ENCODE data around the gene ERC2.
"Not testable (repeated sequence)": the region's sequence is repeated elsewhere in the genome, so short reads cannot be mapped to it uniquely, and the experiment has no call there.

The ERC2 gene

DNA sequence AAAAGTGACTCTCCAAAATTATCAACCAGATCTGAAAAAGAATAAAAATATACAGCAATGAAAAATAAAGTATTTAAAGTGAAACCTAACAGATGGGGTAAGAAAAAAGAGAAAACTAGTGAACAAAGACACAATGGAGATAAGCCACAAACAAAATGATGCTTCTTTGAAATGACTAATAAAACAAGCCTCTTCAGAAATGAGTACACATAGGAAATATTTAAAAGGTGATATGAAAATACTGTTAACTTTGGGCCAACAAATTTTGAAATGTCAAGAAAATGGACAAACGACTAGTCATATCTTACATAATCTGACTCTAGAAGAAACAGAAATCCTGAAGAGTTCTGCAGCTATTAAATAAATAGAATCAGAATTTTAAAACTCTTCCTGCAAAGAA, 164.2 kb downstream of the ERC2 start:
- DNase-seq = no peak

DNA sequence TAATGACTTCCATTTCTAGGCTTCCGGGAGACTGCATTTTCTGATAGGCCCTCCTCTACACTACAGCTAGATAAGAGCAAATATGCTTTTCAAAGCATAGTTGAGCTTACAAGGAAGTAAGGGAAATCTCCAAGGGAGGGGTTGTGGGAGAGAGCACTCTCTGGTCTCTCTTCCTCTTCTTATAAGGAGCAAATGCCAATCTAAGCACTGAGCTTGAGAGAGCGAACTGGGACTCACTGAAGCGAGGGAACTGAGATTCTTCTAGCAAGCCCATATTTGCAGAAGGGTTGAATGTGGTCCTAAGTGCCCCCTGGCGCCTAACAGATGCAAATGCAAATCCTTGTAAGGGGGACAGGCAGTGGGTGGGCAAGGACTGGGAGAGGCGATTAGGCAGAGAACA, 164.8 kb downstream of the ERC2 start:
- DNase-seq = no peak

DNA sequence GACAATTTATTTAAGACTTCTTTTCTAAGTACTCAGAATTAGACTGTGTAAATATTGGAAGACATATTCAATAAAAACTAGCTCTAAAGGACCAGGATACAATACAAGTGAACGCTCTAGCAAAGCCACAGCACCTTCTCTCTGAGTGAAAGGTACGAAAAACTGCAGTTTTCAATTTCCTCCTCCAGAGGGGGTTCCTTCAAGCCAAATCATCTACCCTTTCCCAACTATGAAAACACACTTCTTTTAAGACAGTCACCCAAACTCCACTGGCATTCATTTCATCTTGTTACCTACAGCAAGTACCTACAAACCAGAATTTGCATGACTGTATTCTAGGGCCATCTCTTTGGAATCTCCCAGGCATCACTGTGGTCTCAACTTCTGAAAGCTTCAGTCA, 165.8 kb downstream of the ERC2 start:
- no peak for DNase-seq

DNA sequence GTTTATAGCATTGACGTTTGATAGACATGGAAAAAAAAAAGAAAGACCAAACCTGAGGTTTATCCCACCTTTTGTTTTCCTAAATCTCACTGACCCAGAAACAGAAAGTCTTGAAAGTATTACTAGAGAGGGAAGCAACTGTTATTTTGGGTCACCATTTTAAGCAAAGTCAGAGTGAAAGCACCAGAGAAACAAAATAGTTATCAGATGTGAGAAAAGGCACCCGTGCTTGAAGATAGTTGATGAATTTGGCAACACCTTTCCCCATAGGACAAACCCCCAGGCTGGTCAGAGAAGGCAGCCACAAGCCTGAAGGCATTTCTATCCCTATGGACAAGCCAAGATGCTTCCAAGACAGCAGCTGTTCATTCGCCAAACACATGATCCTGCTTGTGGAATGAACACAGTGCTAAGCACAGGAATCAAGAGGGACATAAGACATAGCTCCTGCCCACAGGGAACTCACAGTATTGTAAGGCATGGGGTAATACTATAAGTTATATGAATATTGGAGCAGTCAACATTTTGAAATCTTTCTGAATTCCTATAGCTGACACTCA, 170.9 kb downstream of the ERC2 start:
- DNase-seq = no peak

DNA sequence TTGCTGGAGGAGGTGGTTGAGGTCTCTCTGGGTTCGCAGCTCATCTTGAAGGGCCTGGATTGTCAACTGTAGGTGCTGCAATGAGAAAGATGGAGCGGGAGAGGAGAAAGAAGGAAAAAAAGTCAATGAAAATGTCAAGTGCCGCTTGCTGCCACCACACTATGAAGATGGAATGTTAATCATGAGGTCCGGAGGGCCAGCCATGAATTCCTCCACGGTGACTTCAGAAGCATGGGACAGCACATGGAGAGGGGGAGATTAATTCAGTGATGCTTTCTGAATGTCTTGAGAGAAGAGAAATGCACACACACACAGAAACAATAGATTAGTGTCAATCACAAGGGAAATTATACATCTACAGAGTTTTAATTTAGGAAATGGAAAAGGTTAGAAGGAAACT, 171.9 kb downstream of the ERC2 start:
- DNase-seq = no peak

DNA sequence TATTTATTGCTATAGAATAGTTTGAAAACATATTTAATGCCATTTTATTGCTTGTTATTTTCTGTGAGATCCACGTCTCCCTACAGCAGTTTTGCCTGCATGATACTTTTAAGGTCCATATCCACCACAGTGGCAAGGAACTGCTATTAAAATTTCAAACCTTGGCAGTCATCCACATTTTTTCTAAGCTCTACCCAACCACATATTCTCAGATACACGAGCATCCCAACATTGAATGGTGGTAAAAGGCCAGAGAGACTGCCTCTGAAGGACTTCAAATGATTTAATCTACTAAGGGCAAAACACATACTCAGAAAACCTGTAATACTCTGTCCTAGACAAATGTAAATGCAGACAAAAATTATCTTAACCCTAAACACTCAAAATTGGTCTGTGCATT, 173.1 kb downstream of the ERC2 start:
- DNase-seq = no peak

DNA sequence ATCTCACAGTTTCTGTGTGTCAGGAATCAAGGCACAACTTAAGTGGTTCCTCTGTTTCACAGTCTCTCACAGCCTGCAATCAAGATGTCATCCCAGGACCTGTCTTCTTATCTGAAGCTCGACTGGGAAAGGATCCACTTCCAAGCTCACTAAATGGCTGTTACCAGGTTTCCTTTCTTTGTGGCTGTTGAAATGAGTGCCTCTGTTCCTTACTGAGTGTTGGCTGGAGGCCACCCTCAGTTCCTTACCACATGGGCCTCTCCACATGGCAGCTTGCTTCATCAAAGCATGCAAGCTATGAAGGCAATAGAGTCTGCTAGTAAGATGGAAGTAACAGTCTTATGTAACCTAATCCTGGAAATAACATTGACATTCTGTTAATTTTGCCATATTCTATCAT, 174.0 kb downstream of the ERC2 start:
- DNase-seq = no peak

DNA sequence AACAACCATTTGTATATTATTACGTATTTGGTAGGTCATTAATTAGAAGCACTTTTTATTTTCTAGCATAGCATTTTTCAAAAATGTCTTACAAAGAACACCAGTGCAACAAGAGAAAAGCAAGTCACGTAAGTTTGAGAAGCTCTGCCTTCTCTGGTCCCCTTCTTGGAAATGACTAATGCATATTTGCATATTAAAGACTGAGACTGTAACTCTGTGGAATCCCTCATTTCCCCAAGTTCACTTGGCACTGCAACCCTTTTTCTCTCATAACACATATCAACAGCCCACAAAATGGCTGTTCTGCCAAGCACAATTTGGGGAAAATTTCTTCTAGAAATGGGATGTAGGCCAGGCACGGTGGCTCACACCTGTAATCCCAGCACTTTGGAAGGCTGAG, 176.3 kb downstream of the ERC2 start:
- no peak for DNase-seq

DNA sequence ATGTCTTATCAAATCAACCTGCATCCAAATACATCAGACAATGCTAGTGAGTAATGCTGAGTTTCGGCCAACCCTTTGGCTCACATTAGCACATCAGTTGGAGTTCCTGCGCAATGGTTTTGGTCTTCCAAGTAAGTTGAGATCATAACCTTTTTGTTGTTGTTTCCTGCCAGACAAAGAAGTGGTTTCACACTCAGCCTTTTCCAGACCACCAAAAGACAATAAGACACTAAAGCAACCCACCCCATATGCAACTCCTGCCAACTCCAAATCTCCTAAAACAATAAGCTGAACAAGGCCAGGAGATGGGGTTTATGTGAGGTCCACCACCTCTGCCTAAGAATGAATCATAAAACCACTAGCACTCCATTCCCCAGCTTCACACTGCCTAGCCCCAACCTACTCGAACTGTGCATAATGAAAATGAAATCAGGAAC, 177.0 kb downstream of the ERC2 start:
- no peak for DNase-seq

DNA sequence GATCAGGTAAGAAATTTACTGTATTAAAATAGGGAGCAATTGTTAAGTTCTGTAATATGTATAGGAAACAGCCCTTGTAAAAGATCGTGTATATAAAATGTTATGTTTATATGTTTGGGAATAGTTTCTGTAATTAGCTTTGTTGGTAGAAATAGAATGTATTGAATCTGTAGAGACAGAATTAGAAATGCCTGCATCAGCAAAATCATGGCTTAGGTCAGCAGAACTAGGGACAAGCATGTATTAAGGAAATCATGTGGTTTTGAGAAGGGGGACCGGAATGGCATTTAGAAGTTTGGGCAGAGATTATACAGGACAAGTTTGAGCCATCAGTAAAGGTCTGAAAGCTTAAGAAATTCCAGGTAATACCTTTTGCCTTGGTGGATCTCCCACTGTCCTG, 177.9 kb downstream of the ERC2 start:
- no peak for DNase-seq

DNA sequence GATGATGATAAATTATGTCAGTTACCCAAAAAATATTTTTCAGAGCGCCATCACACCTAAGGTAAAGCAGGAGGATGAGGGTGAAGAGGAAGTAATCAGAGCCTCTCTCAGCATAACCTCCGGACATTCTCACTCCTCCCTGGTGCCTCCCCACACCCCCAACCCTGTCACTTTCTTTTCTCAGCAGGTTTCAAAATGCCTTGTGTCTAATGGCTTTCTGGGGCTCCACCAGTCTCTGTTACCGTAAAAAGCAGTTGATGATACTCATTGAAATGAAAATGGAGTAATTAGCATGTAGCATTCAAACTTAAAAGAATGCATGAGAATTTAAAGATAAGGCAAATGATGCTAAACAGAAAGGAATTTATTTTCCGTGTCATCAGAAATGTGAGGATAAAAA, 180.0 kb downstream of the ERC2 start:
- no peak for DNase-seq

DNA sequence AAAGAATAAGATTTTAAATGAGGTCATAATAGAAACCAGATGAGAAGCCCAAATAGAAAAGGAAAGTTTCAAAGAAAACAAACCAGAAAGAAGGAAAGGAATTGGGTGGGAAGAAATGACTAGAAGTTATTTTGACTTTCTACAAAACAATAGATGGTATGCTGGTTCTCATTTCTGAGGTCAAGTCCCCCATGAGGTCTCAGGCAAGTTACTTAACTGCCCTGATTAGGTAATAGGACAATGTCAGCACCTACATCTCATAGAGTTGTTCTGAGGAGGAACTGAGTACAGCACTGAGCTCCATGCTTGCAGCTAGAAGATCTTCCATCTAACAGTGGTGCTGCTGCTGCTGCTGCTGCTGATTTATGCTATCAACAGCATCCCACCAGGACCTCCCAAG, 185.9 kb downstream of the ERC2 start:
- DNase-seq = no peak

DNA sequence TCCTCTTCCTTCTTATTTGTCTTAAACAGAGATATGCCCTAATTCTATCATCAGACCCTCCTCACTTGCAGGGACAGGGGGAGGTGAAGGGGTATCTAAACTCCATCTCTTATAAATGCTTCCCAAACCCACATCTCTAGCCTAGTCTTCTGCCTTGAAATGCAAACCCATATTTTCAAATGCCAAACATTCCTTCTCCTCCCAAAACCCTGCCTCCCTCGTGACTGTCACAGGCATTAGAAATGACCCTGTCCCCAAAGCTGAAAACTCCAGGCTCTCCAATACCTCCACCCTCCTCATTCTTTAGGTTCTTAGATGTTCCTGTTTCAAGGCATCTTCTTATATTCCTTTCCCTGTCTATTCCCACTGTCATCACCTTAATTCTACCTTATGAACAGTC, 191.0 kb downstream of the ERC2 start:
- DNase-seq = no peak

DNA sequence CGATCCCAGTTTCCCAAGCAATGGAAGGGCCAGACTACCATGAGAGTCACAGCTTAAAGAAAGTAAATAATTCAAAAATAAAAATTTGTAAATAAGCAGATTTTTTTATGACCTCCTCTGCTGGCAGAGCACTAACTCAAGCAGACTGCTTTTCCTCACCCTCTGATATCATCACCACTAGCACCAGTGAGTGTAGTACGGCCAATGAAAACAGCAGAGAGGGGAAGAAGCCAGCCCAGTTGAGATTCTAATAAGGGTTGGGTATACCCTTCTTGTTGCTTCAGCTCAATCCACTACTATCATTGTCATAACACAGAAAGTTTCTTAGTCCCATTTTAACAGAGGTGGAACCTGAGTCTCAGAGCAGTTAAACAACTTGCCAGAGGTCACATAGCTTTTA, 193.1 kb downstream of the ERC2 start:
- no peak for DNase-seq

DNA sequence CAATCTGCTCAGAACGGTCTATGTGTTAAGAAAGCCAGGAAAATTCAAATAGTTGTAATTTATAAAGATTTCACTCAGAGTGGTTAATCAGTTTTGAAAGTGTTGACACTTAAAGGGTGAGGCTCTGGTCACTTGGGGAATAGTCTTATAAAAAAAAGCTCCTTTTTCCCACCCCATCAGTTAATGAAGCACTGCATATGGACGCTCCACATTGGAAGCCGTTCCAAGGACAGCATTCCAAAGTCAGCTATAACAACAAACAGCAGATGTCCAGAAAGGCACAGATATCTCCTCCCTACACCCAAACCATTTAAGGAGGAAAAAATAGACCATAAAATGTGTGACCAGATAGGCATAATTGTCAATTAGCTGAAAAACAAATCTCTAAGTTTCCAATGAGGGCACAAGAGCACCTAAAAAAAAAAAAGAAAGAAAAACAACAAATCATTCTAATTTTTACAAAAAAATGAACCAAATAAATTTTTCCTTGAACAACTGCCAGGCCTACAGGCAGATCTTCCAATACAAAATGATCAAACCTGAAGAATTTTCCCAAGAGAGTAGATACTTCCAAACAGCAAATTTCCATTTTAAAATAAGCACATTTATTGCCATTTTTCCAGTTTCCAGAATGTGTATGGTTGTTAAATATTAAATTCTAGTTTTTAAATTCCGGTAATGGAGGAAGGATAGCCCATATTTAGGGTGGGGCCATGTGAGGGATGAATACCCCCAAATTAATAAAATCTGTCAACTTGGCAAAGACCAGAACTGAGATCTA, 198.3 kb downstream of the ERC2 start:
- no peak for DNase-seq

DNA sequence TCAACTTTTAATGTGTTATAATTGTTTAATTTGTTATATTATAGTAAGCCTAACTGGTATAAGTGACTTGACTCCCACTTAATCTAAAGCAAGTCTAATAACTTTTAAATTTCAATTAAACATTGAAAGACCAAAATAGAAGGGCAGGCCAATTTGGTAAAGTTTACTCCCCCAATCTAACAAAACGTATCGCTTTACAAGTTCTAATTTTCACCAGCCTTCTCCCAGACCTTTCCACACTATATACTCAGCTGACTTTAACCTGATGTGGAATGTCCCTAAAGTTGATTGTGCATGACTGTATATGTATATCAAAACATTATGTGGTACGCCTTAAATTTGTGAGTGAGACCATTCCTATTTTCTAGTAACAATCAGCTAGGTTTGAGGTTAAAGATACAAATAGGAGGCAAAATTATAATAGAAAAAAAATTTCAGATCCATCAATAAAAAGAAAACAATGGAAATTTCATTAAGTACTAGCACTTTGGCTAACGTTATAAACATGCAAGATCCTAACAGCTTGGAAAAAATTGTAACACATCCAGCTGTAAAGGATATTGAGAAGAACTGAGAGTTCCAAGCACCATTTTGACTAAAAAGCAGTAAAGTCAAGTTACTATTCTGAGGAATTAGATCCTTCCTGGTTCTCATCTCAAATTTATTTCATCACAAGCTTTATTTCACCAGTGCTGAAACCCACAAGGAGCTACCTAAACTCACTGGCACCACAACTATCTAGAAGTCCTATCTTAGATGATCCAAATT, 199.5 kb downstream of the ERC2 start:
- DNase-seq = no peak

DNA sequence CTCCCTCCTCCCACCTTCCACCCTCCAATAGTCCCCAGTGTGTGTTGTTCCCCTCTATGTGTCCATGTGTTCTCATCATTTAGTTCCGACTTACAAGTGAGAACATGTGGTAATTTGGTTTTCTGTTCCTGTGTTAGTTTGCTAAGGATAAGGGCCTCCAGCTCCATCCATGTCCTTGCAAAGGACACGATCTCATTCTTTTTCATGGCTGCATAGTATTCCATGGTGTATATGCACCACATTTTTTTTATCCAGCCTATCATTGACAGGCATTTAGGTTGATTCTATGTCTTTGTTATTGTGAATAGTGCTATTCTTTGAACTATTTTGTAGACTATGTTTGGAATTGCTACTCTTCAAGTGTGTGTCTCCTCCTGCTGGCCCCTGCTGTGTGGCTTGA, 206.4 kb downstream of the ERC2 start:
- not testable (repeated sequence) for DNase-seq

DNA sequence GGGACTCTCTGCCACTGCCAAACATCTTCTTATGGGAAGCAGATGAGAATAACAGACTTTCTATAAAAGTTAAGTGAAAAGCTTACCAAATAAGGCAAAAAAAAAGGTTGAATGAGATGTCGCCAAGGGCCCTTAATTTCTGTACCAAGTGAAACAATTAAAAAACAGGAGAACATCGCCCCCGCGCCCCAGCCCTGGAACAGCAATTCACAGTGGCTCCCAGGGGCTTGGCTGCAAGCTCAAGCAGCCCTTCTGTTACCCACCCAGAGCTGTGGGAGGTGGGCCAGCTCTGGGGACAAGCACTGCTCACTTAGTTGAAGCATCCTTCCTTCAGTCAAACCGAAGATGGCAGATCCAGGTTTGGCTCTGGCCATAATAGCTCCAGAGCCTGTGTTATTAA, 208.0 kb downstream of the ERC2 start:
- no peak for DNase-seq

DNA sequence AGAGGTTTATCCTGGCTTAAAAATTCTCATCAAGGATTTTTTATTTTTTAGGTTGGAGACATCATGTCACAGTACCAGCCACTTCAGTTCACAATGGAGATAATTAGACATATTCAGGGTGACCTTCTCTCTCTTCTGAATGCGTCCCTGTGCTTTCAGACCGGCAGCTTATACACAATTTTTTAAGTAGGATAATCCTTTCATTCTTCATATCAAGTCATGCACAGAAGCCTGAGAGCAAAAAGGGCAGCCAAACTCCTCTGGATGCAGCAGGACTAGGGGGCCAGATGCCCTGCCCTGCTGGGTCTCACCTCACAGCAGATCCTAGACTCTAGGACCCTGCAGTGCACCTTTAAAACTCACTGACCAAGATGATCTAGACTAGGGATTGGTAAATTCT, 210.4 kb downstream of the ERC2 start:
- no peak for DNase-seq

DNA sequence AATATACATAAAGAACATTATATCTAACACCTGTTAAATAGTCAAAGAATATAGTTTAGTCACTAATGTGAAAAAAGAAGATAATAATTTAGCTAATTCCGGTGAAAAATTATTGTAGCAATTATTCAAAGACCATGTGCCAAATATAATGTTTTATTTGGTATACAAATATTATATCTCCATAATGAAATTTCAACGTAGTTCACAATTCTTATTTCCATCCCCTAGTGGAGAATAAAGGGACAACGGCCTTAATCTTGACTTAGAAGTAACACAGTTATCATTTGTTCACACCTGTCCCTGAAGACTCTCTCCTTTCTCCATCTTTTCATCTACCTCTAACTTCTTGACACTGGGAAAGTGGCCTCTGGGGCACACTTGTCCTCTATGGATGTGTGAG, 213.4 kb downstream of the ERC2 start:
- no peak for DNase-seq

DNA sequence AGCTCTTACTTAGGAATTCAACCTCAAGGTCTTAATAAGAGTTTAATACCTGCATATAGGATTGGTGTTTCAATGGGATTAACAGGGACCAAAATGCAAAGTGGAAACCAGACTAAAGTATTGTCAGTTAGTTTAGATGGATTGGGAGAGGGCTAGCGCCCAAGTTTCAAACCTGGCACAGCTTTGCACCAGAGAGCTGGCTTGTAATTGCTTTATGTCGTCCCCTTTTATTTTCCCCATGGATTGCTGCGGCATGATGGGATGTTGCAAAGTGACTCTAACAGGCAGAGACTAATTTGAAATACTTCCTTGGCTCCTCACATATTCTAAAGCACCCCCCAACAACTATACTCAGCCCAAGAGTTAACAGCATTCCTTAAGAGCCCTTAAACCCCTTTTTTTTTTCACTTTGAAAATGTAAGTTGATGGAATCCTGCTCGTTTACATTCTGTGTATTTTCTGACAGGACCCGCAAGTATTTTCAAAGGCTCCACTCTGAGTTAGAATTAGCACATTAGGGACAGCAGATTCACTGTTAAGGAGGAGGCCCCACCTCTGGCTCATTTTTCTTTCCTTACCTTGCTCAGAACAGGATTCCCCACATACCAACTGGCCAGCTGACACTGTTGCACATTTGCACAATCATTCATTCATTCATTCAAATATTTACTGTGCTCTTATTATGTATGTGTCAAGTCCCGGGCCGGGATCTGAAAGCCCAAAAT, 214.2 kb downstream of the ERC2 start:
- DNase-seq = no peak

DNA sequence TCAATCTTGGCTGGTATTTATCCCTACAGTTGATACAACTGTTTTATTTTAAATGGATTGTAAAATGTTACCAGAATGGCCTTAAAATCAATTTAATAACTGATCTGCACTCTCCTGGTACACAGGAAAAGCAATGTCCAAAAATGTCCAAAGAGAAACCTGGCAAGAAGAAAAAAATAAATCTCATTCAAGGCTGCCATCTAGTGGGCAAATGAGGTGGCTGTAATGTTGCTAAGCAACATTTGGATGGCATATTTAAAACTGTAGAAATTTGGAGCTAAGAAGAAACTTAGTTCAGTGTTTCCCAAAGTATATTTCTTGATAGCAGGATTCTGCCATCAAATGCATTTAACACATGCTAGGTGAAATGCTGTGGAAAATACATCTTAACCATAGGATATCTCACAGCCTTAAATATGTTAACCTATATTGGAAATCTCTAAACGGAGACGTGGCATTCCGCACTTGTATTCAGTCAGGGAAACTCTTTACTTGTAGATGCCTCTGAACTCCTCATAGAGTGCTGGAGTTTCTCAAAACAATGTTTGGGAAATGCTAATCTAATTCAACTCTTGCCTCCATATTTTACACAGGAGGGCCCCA, 216.8 kb downstream of the ERC2 start:
- peak; percentile 8 for DNase-seq

DNA sequence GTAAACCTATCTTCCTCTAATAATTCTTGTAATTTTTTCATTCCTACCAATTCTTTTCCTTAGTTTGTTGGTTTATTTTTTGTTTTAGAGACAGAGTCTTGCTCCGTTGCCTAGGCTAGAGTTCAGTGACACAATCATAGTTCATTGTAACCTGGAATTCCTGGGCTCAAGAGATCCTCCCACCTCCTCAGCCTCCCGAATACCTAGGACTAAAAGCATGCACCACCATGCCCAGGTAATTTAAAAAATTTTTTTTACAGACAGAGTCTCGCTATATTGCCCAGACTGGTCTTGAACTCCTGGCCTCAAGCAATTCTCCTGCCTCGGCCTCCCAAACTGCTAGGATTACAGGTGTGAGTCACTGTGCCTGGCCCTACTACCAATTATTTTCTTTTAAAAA, 220.2 kb downstream of the ERC2 start:
- DNase-seq = no peak

All from NCI-H2029 (cell line).